Endothelial cell of umbilical vein (primary cell): ENCODE data around the gene LAMC3. TPM values are rescaled to one million over a fixed set of nuclear protein-coding genes. Genes with fewer than 3 reads are reported as not detected.

Source experiments
- BruUV-seq: library from RNA; stranded (reverse); fragments of 400-500 nt; replicated peaks from 2 replicates; lab custom pipeline; 2021; lab: Mats Ljungman, UMichigan
- CTCF ChIA-PET: fragments of 300-600, 350-600 bp; sonication (Branson Sonifier 250); formaldehyde crosslinking; loops from one replicate; lab custom pipeline; 2021; ENCODE audit warnings: antibody characterized with exemption, inconsistent platforms; lab: Charles Lee
- POLR2A ChIA-PET: fragments of 300-600, 350-600 bp; sonication (Branson Sonifier 250); formaldehyde crosslinking; loops from one replicate; lab custom pipeline; 2021; ENCODE audit warnings: antibody characterized with exemption, inconsistent platforms; lab: Charles Lee
- DNase-seq: peaks from one replicate; pipeline ENCODE4 v3.0.0-alpha.2; 2011; ENCODE audit warnings: low read depth, low spot score
- FAIRE-seq: peaks from 2 replicates; lab custom pipeline; 2011; peaks lifted over from hg19 to GRCh38; lab: Jason Lieb, UNC
- H2AFZ ChIP-seq: 2 replicates; pipeline ENCODE4 v1.6.0; 2012; ENCODE audit warnings: low read depth, low read length, control low read depth, inconsistent platforms
- H3K27ac ChIP-seq: 2 replicates; pipeline ENCODE4 v1.5.1; 2011; ENCODE audit warnings: low read depth, mild to moderate bottlenecking, control low read depth, low read length, moderate library complexity; ENCODE audit not compliant: insufficient read depth
- H3K27me3 ChIP-seq, 2 experiments: 2 replicates each; pipeline versions ENCODE4 v1.6.0 to v1.6.1; 2011; ENCODE audit warnings: low read length in 2 of 2, mixed read lengths in 1 of 2; ENCODE audit not compliant: control insufficient read depth in 2 of 2, insufficient read depth in 2 of 2
- H3K36me3 ChIP-seq, 2 experiments: 2 replicates in 1 of 2; 3 replicates in 1 of 2; pipeline ENCODE4 v1.5.1; 2011; ENCODE audit warnings: low read length in 2 of 2, mild to moderate bottlenecking in 1 of 2, moderate library complexity in 1 of 2; ENCODE audit not compliant: control insufficient read depth in 2 of 2, insufficient read depth in 2 of 2; ENCODE audit errors: extremely low read depth in 1 of 2
- H3K4me1 ChIP-seq: 3 replicates; pipeline ENCODE4 v1.5.1; 2011; ENCODE audit warnings: mild to moderate bottlenecking, low read length; ENCODE audit not compliant: control insufficient read depth, insufficient read depth; ENCODE audit errors: extremely low read depth
- H3K4me2 ChIP-seq: 2 replicates; pipeline ENCODE4 v1.6.1; 2011; ENCODE audit warnings: low read length, control low read depth, mixed read lengths; ENCODE audit not compliant: insufficient read depth
- H3K4me3 ChIP-seq, 3 experiments: fragments of 200-600 bp in 1 of 3; sonication (generic), shearing (Covaris generic) in 1 of 3; replicated peaks in 1 of 3; 2 replicates each; pipeline ENCODE4 v1.5.1; 2011 to 2016; ENCODE audit warnings: control low read depth in 3 of 3, low read length in 3 of 3, mild to moderate bottlenecking in 2 of 3, inconsistent platforms in 1 of 3, low read depth in 1 of 3, moderate library complexity in 1 of 3; ENCODE audit not compliant: insufficient read depth in 1 of 3
- H3K79me2 ChIP-seq: 2 replicates; pipeline ENCODE4 v1.6.0; 2012; ENCODE audit warnings: low read length, inconsistent platforms; ENCODE audit not compliant: control insufficient read depth, insufficient read depth
- H3K9ac ChIP-seq: replicated peaks from 2 replicates; pipeline ENCODE3; 2011; ENCODE audit warnings: low read length, control low read depth; ENCODE audit not compliant: insufficient read depth; ENCODE audit errors: extremely low read depth
- H3K9me1 ChIP-seq: replicated peaks from 3 replicates; pipeline ENCODE4 v1.6.0; 2011; ENCODE audit warnings: mild to moderate bottlenecking, low read length; ENCODE audit not compliant: control insufficient read depth, insufficient read depth; ENCODE audit errors: extremely low read depth
- H3K9me3 ChIP-seq: replicated peaks from 2 replicates; pipeline ENCODE4 v1.5.1; 2012; ENCODE audit warnings: low read length, inconsistent platforms; ENCODE audit not compliant: control insufficient read depth, insufficient read depth
- H4K20me1 ChIP-seq: replicated peaks from 2 replicates; pipeline ENCODE3; 2011; ENCODE audit warnings: mild to moderate bottlenecking, low read length; ENCODE audit not compliant: control insufficient read depth, insufficient read depth; ENCODE audit errors: extremely low read depth
- CTCF ChIP-seq, 2 donors: IDR thresholded peaks; 1 replicate in 1 of 2; 2 replicates in 1 of 2; pipeline ENCODE4 v1.5.1; 2011; ENCODE audit warnings: low read length in 2 of 2, mild to moderate bottlenecking in 2 of 2, moderate library complexity in 2 of 2, control low read depth in 1 of 2, inconsistent platforms in 1 of 2, low read depth in 1 of 2; ENCODE audit not compliant: insufficient read depth in 1 of 2; ENCODE audit errors: extremely low read depth in 1 of 2
- EZH2 ChIP-seq: IDR thresholded peaks from 2 replicates; pipeline ENCODE4 v1.6.1; 2012; ENCODE audit warnings: borderline replicate concordance, low read depth, mild to moderate bottlenecking, moderate library complexity, low read length, inconsistent platforms; ENCODE audit not compliant: severe bottlenecking
- FOS ChIP-seq: IDR thresholded peaks from 2 replicates; pipeline ENCODE4 v1.6.1; 2011; ENCODE audit warnings: mild to moderate bottlenecking, low read length, moderate library complexity, borderline replicate concordance; ENCODE audit not compliant: insufficient read depth
- GATA2 ChIP-seq: IDR thresholded peaks from 2 replicates; pipeline ENCODE4 v1.7.0; 2011; ENCODE audit warnings: low read depth, mild to moderate bottlenecking, moderate library complexity, mixed read lengths, low read length; ENCODE audit not compliant: insufficient read length, insufficient read depth
- JUN ChIP-seq: IDR thresholded peaks from 2 replicates; pipeline ENCODE4 v1.6.1; 2011; ENCODE audit warnings: borderline replicate concordance, low read depth; ENCODE audit not compliant: insufficient read length, insufficient read depth
- MAX ChIP-seq: IDR thresholded peaks from 2 replicates; pipeline ENCODE4 v1.6.1; 2011; ENCODE audit not compliant: insufficient read depth, insufficient read length
- MYC ChIP-seq: IDR thresholded peaks from one replicate; pipeline ENCODE4 v1.6.1; 2011; ENCODE audit warnings: mild to moderate bottlenecking, low read depth, low read length
- POLR2A ChIP-seq: IDR thresholded peaks from 2 replicates; pipeline ENCODE4 v1.6.1; 2012; ENCODE audit warnings: low read depth, mild to moderate bottlenecking, control low read depth, low read length
- POLR2AphosphoS5 ChIP-seq: IDR thresholded peaks from 2 replicates; pipeline ENCODE4 v1.6.1; 2012; ENCODE audit warnings: low read depth, mild to moderate bottlenecking, control low read depth, low read length, moderate library complexity; ENCODE audit not compliant: insufficient read depth
- dilution Hi-C: fragments of 300-500 bp; cut with MboI; formaldehyde crosslinking; loops from one replicate; pipeline ENCODE4 v1.15.0; 2019; ENCODE audit warnings: low sequenced_read_pairs; ENCODE audit not compliant: extremely low pct_ligation_motif_present
- intact Hi-C: fragments of 100-400 bp; cut with micrococcal nuclease; formaldehyde crosslinking; loops from one replicate; pipeline ENCODE4 v1.10.0; 2022
- polyA plus RNA-seq, 4 experiments: library from polyadenylated mRNA; depleted of rRNA in 3 of 4; stranded (reverse) in 3 of 4; unstranded in 1 of 4; fragments of >200 nt; gene quantifications; 2 replicates each; pipeline versions ENCODE4 v1.2.1 to v1.2.3, GENCODE V29; 2011 to 2012; ENCODE audit warnings: missing spikeins in 1 of 4
- total RNA-seq: library from RNA; stranded (reverse); gene quantifications from 2 replicates; pipeline ENCODE4 v1.2.3, GENCODE V29; 2021

Gene LAMC3
- total and polyA plus RNA-seq, 2 donors (not counting 3 experiments of a cell fraction or from before 2014, with no cell fraction given), result 0.18 to 0.38 TPM

DNA sequence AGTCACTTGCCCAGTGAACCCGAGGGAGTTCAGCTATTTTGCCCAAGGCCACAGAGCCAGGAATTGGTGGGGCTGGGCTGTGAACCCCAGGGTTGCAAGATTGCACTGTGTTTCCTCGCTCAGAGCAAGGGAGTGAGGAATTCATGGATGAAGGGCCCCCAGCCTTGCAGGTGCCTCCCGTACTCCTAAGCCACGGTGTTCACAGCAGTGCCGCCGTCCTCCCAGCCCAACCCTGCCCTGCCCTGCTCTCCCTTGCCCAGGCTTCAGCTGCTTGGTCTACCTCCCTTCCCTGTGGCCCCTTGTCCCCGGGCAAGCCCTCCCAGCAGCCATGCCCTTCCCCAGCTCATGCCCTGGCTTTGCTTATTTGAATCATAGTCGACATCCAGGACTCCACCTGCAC is 6.1 kb downstream of the LAMC3 start:
- Histone ChIP-seq H3K9ac (no peak overlapping the region), H3K9me3 (no peaks in the 10 kb centered on the region), H3K36me3 (no peaks in the 10 kb centered on the region), H3K27ac (no peak overlapping the region), H3K79me2 (no peaks in the 10 kb centered on the region), H3K4me3 (no peak overlapping the region), H3K4me1 (no peaks in the 10 kb centered on the region), H3K9me1 (no peaks in the 10 kb centered on the region), H3K27me3 (peaks cover 13 to 14% of the 10 kb centered on the region in 2 experiments), H3K4me2 (no peak overlapping the region), H4K20me1 (no peaks in the 10 kb centered on the region), H2AFZ (no peak overlapping the region)
- intact Hi-C loops (no loop called here), dilution Hi-C loops (no loop called here)
- FAIRE-seq (no peak), DNase-seq (no peak)
- ChIA-PET CTCF (interaction anchor here (0.8 kb wide), 1 partner anchor 31 kb away, joined by 3 read pairs; no protein-coding TSS in a partner anchor), POLR2A (no interaction called here)
- TF ChIP-seq EZH2, result no peak
- TF ChIP-seq POLR2A, result no peak
- TF ChIP-seq POLR2AphosphoS5, result no peak
- no peak for TF ChIP-seq MYC
- TF ChIP-seq JUN, result no peak
- no peak for TF ChIP-seq FOS
- TF ChIP-seq MAX, result no peak
- no peak for TF ChIP-seq CTCF (IDR thresholded peaks at IDR 0.05; ENCODE audit: extremely low read depth in 1 of 2, insufficient read depth in 1 of 2, low read depth in 1 of 2, low read length in 2 of 2)
- TF ChIP-seq GATA2, result no peak
- no TSS peak for BruUV-seq
